NB4 (cell line): Measurements from ENCODE around the gene GGCX.

ENCODE experiments used
- DNase-seq: peaks from one replicate; pipeline ENCODE4 v3.0.0; 2010; ENCODE audit warnings: low read depth
- H3K4me3 ChIP-seq: one replicate; pipeline ENCODE4 v1.5.1; 2011; ENCODE audit warnings: mild to moderate bottlenecking, low read depth, low read length, moderate library complexity
- MAX ChIP-seq: IDR thresholded peaks from 2 replicates; pipeline ENCODE4 v1.6.1; 2011; ENCODE audit warnings: low read depth, low read length
- MYC ChIP-seq: IDR thresholded peaks from 2 replicates; pipeline ENCODE4 v1.6.1; 2011; ENCODE audit warnings: low read depth, low read length
- POLR2A ChIP-seq: IDR thresholded peaks from 2 replicates; pipeline ENCODE4 v1.6.1; 2011; ENCODE audit warnings: mild to moderate bottlenecking; ENCODE audit not compliant: insufficient read length; ENCODE audit errors: extremely low read depth
- TF ChIP-seq, protein P1 (sequence below): IDR thresholded peaks from one replicate; pipeline ENCODE4 v1.5.1; 2012; ENCODE audit warnings: low read depth, low read length

GGCX gene

GRCh38 chr2:85578243-85579180 lies 17.2 kb upstream of the GGCX start:
- DNase-seq = peak; percentile 95
- peak overlapping the region; percentile 94 for H3K4me3 ChIP-seq
- TF ChIP-seq POLR2A (peak; percentile 31), MYC (peak; percentile 98), MAX (peak; percentile 96)
- TF ChIP-seq, protein P1, sequence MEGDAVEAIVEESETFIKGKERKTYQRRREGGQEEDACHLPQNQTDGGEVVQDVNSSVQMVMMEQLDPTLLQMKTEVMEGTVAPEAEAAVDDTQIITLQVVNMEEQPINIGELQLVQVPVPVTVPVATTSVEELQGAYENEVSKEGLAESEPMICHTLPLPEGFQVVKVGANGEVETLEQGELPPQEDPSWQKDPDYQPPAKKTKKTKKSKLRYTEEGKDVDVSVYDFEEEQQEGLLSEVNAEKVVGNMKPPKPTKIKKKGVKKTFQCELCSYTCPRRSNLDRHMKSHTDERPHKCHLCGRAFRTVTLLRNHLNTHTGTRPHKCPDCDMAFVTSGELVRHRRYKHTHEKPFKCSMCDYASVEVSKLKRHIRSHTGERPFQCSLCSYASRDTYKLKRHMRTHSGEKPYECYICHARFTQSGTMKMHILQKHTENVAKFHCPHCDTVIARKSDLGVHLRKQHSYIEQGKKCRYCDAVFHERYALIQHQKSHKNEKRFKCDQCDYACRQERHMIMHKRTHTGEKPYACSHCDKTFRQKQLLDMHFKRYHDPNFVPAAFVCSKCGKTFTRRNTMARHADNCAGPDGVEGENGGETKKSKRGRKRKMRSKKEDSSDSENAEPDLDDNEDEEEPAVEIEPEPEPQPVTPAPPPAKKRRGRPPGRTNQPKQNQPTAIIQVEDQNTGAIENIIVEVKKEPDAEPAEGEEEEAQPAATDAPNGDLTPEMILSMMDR = no peak

DNA sequence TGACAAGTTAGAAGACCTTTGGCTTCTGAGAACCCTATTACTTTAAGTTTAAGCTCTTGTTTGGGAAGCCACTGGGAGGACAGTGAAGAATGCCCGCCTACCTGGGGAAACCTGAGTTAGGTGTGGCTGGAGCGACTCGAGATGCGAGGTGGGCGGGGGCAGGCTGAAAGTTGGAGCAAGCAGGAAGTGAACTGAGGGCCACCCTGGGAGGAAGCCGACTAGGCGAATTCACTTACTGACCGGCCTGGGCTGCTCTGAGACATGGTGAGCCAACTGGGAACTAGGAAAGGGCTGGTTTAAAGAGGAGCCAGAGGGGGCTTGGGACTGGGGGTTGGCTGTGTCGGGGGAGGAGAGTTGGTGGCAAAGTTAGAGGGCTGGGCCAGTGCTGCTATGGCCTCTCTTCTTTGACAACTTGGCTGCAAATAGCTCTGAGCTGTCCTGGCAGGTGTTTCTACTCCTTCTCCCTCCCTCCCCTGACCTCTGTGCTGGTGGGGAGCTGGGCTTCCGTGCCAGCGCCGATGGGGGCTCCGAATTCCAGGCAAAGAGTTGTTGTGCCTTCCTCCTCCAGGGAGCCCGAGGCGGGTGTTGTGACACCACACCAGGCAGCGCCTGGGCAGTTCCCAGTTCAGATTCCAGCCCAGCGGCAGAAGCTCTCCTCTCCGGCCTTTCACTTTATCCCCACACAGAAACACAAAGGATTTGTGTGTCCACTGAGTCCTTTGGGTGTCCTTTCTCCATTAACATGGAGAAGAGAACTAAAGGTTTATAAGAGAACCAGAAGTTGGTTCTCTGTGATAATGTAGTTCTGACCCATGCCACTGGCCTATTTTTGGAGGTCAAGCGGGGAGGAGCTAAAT lies 16.3 kb upstream of the GGCX start, which contains the start of gene VAMP8:
Gene VAMP8 (plus strand): TSS at position 201 of the 857 bp plus-strand sequence. CDS start 61 bp downstream, at position 262.
- TF ChIP-seq, protein P1 = no peak
- TF ChIP-seq POLR2A (peak; percentile 82), MAX (peak; percentile 19; the same call in 1 of the 2 replicates)
- peak within 1 kb of the TSS; percentile 94 for H3K4me3 ChIP-seq
- DNase-seq = peak; percentile 87

DNA sequence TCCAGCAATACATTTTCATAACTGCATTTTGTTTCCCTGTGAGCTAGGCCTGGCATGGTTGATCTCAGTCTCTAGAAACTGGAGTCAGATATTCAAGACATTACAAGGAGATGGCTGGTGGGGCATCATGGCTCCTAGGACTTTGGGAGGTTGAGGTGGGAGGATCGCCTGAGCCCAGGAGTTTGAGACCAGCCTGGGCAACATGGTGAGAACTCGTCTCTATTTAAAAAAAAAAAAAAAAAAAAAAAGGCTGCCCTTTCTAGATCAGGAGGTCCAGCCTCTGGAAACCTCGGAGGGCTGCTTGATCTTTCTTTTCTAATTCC lies 15.7 kb upstream of the GGCX start:
- DNase-seq = no peak
- TF ChIP-seq MAX (no peak), MYC (no peak), POLR2A (no peak)
- TF ChIP-seq, protein P1 = no peak
- peak overlapping the region; percentile 94 for H3K4me3 ChIP-seq

DNA sequence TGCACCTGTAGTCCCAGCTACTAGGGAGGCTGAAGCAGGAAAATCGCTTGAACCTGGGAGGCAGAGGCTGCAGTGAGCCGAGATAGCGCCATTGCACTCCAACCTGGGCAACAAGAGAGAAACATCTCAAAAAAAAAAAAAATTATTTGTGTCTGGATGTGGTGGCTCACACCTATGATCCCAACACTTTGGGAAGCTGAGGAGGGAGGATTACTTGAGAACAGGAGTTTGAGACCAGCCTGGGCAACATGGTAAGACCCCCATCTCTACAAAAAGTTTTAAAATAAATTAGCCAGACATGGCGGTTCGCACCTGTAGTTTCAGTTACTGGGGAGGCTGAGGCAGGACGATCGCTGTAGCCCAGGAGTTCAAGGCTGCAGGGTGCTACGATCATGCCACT lies 14.4 kb upstream of the GGCX start:
- TF ChIP-seq, protein P1 = no peak
- no peak for DNase-seq
- H3K4me3 ChIP-seq = no peak overlapping the region

- TF ChIP-seq, protein P1 = no peak
- no peak for TF ChIP-seq MAX
- no peak for TF ChIP-seq POLR2A
- TF ChIP-seq MYC = no peak
- no peak overlapping the region for H3K4me3 ChIP-seq
- DNase-seq = no peak
Observed at GRCh38 chr2:85566265-85566664, 5.0 kb upstream of the GGCX start.
